Measurements from ENCODE around the gene CBFA2T2. TPM values are rescaled to one million over a fixed set of nuclear protein-coding genes. Genes with fewer than 3 reads are reported as not detected.

Gene CBFA2T2
- total RNA-seq, 2 experiments from 2014 or later = 17.9 to 18.6 TPM

- H3K36me3 Mint-ChIP-seq (ENCODE audit: low read depth) = no peaks in the 10 kb centered on the region
- Histone ChIP-seq H3K4me1 (ENCODE audit: insufficient read depth, low read length) (peaks cover 52% of the 10 kb centered on the region), H3K9me3 (ENCODE audit: control insufficient read depth in 1 of 2, insufficient read depth in 1 of 2, low read length in 2 of 2) (no peaks in the 10 kb centered on the region), H3K27me3 (ENCODE audit: control insufficient read depth in 1 of 2, insufficient read depth in 2 of 2, low read length in 2 of 2) (no peaks in the 10 kb centered on the region), H3K4me3 (ENCODE audit: low read length) (peak overlapping the region; percentile 72), H3K27ac (ENCODE audit: low read depth in 1 of 2, low read length in 2 of 2) (peak overlapping the region in 1 of 2 donors; percentile 69), H3K36me3 (ENCODE audit: insufficient read depth, low read length) (no peaks in the 10 kb centered on the region)
- TF ChIP-seq CTCF (IDR thresholded peaks at IDR 0.05) = no peak
- intact Hi-C loops (cut with DNase I, micrococcal nuclease) = loop anchor here (10.0 kb wide), 2 partner anchors 68 to 1712 kb away; partner anchors contain the start of genes PDRG1 (in 1 of the 2) and ZNF341 (in 1 of the 2)
- peaks cover 35% of the 10 kb centered on the region for H3K4me1 Mint-ChIP-seq (ENCODE audit: low read depth)
- ChIA-PET CTCF (interaction anchor here (0.6 to 3.3 kb wide), 44 partner anchors 11 to 290 kb away, joined by 3 to 30 read pairs (median 4); partner anchors contain the start of genes CBFA2T2, CDK5RAP1, E2F1 and PXMP4), POLR2A (interaction anchor here (0.6 to 4.0 kb wide), 12 partner anchors 12 to 266 kb away, joined by 3 to 45 read pairs (median 10); partner anchors contain the start of genes CBFA2T2, CDK5RAP1, PXMP4 and SNTA1)
- H3K27me3 Mint-ChIP-seq = no peaks in the 10 kb centered on the region
- DNase-seq = peak in 7 of 14 experiments; percentile 17 to 74 (median 40)
- no peaks in the 10 kb centered on the region for H3K9me3 Mint-ChIP-seq
- H3K27ac Mint-ChIP-seq = no peak overlapping the region
- peak; percentile 4 for ATAC-seq (ENCODE audit: poor library complexity)
- H3K4me3 Mint-ChIP-seq = peak overlapping the region; percentile 75
These were observed 177.4 kb downstream of the CBFA2T2 start for GRCh38 chr20:33667245-33667675.

GRCh38 chr20:33667676-33668465, 178.0 kb downstream of the CBFA2T2 start:
- intact Hi-C loops (cut with DNase I, micrococcal nuclease) = loop anchor here (1.0 to 10.0 kb wide), 4 partner anchors 67 to 1713 kb away; partner anchors contain the start of genes PDRG1 (in 1 of the 2) and ZNF341 (in 1 of the 2)
- POLR2A ChIA-PET = interaction anchor here (0.6 to 4.0 kb wide), 13 partner anchors 12 to 267 kb away, joined by 3 to 45 read pairs (median 7); partner anchors contain the start of genes CBFA2T2, CDK5RAP1, PXMP4 and SNTA1
- no peaks in the 10 kb centered on the region for H3K9me3 Mint-ChIP-seq
- peak overlapping the region; percentile 75 for H3K4me3 Mint-ChIP-seq
- Histone ChIP-seq H3K36me3 (ENCODE audit: insufficient read depth, low read length) (no peaks in the 10 kb centered on the region), H3K27me3 (ENCODE audit: control insufficient read depth in 1 of 2, insufficient read depth in 2 of 2, low read length in 2 of 2) (no peaks in the 10 kb centered on the region), H3K27ac (ENCODE audit: low read depth in 1 of 2, low read length in 2 of 2) (no peak overlapping the region), H3K4me1 (ENCODE audit: insufficient read depth, low read length) (peaks cover 52% of the 10 kb centered on the region), H3K4me3 (ENCODE audit: low read length) (peak overlapping the region; percentile 72), H3K9me3 (ENCODE audit: control insufficient read depth in 1 of 2, insufficient read depth in 1 of 2, low read length in 2 of 2) (no peaks in the 10 kb centered on the region)
- H3K4me1 Mint-ChIP-seq (ENCODE audit: low read depth) = peaks cover 33% of the 10 kb centered on the region
- H3K27ac Mint-ChIP-seq = peak overlapping the region; percentile 49
- peak; percentile 54 to 90 (median 70) for DNase-seq
- no peaks in the 10 kb centered on the region for H3K27me3 Mint-ChIP-seq
- no peaks in the 10 kb centered on the region for H3K36me3 Mint-ChIP-seq (ENCODE audit: low read depth)
- CTCF ChIA-PET = interaction anchor here (0.6 to 3.3 kb wide), 44 partner anchors 10 to 295 kb away, joined by 3 to 30 read pairs (median 4); partner anchors contain the start of genes CBFA2T2, CDK5RAP1, E2F1 and PXMP4
- peak; percentile 88 for TF ChIP-seq CTCF (IDR thresholded peaks at IDR 0.05)
- peak; percentile 61 for ATAC-seq (ENCODE audit: poor library complexity)

- no peak for TF ChIP-seq CTCF (IDR thresholded peaks at IDR 0.05)
- no peak overlapping the region for H3K27ac ChIP-seq (ENCODE audit: low read depth in 1 of 2, low read length in 2 of 2)
- no peaks in the 10 kb centered on the region for H3K36me3 Mint-ChIP-seq (ENCODE audit: low read depth)
- no peaks in the 10 kb centered on the region for H3K9me3 Mint-ChIP-seq
- no peaks in the 10 kb centered on the region for H3K9me3 ChIP-seq (ENCODE audit: control insufficient read depth in 1 of 2, insufficient read depth in 1 of 2, low read length in 2 of 2)
- no peak for DNase-seq
- H3K4me1 Mint-ChIP-seq (ENCODE audit: low read depth) = peaks cover 37% of the 10 kb centered on the region
- H3K4me1 ChIP-seq (ENCODE audit: insufficient read depth, low read length) = peaks cover 54% of the 10 kb centered on the region
- H3K27me3 Mint-ChIP-seq = no peaks in the 10 kb centered on the region
- ChIA-PET POLR2A (interaction anchor here (1.0 to 4.0 kb wide), 10 partner anchors 11 to 267 kb away, joined by 3 to 45 read pairs (median 17); partner anchors contain the start of genes CBFA2T2, CDK5RAP1, PXMP4 and SNTA1), CTCF (interaction anchor here (1.1 to 3.3 kb wide), 27 partner anchors 9 to 296 kb away, joined by 3 to 30 read pairs (median 6); partner anchors contain the start of genes CBFA2T2, E2F1, PXMP4 and SNTA1)
- H3K4me3 ChIP-seq (ENCODE audit: low read length) = no peak overlapping the region
- H3K27me3 ChIP-seq (ENCODE audit: control insufficient read depth in 1 of 2, insufficient read depth in 2 of 2, low read length in 2 of 2) = no peaks in the 10 kb centered on the region
- ATAC-seq (ENCODE audit: poor library complexity) = no peak
- peak overlapping the region; percentile 75 for H3K4me3 Mint-ChIP-seq
- peak overlapping the region; percentile 49 for H3K27ac Mint-ChIP-seq
- H3K36me3 ChIP-seq (ENCODE audit: insufficient read depth, low read length) = no peaks in the 10 kb centered on the region
- intact Hi-C loops (cut with DNase I, micrococcal nuclease) = loop anchor here (1.0 to 10.0 kb wide), 4 partner anchors 66 to 1714 kb away; partner anchors contain the start of genes PDRG1 (in 1 of the 2) and ZNF341 (in 1 of the 2)
These were observed 178.7 kb downstream of the CBFA2T2 start for GRCh38 chr20:33668466-33669155.

All from CD4-positive, alpha-beta T cell (primary cell).